Measurements from ENCODE around the gene PROKR1.
A peak's percentile ranks its signal among the peaks of the same experiment; 100 is the strongest.
"Not testable (repeated sequence)": the region's sequence is repeated elsewhere in the genome, so short reads cannot be mapped to it uniquely, and the experiment has no call there.

The PROKR1 gene

DNA sequence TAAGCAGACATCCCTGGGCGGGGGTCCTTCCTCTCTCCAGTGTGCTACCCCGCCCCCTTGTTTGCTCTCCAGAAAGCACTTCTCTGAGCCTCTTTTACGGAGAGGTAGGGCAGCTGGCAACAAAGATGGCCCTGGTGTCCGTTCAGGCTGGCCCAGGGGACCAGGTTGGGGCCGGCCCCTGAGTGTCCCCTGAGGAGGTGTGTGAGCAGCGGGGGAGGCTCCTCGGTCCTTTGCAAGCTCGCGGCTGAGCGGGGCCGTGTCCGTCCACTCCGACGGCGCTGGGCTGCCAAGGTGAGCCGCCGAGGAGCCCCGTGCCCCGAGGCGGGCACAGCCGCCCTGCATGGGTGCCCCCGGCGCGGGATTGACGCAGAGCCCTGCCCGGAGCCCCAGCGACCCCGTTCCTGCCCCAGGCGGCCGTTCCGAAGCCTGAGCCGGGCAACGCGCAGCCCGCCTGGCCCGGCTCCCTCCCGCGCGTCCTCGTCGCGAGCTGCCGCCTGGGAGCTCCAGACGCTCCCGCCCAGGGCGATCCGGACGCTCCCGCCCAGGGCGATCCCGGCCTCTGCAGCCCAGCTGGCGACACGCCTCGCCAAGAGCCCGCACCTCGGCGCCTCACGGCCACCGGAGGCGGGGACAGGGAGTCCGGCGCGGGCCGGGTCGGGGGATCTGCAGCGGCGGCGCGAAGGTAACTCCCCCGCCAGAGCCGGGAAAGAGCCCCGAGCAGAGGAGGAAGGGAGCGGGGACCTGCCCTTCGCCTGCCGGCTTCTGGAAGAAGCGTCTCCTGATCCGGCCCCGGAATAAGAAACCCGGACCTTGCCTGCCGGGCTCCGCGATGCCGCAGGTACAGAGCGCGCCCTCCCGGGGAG is at the start of gene PROKR1:
TSS of gene PROKR1 (plus strand) at position 569 of the 863 bp plus-strand sequence. CDS start 2,243 bp downstream, outside the sequence.
- FAIRE-seq = no peak
- no peak for DNase-seq (ENCODE audit: extremely low spot score, insufficient read length, low read depth)

DNA sequence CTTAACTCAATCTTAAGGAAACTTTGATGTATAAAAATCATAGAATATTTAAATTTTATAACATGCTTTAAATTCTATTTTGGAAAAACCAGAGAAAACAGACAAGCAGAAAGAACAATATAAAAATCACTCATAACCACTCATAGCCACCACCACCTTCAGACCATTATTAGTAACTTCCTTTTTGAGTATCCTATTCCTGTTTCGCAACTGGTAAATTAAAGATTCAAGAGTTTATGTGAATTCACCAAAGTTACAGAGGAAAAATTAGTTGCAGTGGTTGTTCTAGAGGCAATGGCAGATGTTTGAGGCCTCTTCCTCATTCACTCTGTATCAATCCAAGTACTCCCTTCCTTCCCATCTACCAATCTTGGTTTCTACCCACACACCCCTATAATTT is 49.3 kb upstream of the PROKR1 start:
- DNase-seq (ENCODE audit: extremely low spot score, insufficient read length, low read depth) (no peak), FAIRE-seq (peak; percentile 47)

DNA sequence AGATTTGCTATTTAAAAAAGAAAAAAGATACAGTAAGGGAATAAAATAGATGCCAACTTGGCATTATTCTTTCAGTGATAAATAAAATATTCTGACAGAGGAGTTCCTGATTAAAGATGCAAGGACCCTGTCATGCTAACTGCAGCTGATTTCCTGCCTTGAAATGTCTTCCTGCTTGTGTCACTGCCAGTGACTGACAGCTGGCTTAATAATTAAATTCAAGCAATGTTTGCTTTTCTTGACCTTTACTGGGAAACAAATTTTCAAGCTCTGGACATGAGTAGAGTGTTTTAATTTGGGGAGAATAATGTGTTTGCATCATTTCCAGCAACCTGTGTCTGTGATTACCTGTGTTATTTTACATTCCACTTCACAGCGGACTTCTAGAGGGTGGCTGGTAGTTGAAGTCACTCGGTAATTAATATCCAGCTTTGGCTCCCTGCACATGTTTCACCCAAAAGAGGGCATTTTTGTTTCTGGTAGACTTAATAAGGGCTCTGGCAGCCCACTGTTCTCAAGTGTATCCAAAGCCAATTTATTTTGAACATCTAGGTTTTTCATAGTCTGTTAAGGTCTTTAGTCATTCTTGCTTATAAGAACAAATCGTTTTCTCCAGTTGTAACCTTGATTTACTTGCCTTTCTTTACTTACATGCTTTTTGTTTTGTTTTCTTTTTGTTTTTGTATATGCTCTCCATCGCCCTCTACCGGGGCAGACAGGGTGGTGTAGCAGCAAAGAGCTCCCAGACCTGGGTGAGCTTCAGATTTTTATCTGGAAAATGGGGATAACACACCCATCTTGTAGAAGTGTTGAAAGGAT is 48.5 kb upstream of the PROKR1 start:
- peak; percentile 75 for FAIRE-seq
- peak; percentile 8 for DNase-seq (ENCODE audit: extremely low spot score, insufficient read length, low read depth)

DNA sequence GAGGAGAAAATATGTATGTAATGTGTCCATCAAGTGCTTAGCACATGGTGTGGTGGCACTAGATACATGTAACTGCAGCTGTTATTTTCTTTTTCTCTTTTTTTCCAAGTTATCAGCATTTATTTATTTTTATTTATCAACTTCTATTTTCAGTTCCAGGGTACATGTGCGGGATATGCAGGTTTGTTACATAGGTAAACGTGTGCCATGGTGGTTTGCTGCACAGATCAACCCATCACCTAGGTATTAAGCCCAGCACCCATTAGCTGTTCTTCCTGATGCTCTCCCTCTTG is 47.9 kb upstream of the PROKR1 start:
- FAIRE-seq; DNase-seq (ENCODE audit: extremely low spot score, insufficient read length, low read depth): not testable (repeated sequence)

DNA sequence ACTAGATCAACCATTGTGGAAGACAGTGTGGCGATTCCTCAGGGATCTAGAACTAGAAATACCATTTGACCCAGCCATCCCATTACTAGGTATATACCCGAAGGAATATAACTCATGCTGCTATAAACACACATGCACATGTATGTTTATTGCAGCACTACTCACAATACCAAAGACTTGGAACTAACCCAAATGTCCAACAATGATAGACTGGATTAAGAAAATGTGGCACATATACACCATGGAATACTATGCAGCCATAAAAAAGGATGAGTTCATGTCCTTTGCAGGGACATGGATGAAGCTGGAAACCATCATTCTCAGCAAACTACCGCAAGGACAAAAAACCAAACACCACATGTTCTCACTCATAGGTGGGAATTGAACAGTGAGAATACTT is 42.9 kb upstream of the PROKR1 start:
- FAIRE-seq; DNase-seq (ENCODE audit: extremely low spot score, insufficient read length, low read depth): not testable (repeated sequence)

DNA sequence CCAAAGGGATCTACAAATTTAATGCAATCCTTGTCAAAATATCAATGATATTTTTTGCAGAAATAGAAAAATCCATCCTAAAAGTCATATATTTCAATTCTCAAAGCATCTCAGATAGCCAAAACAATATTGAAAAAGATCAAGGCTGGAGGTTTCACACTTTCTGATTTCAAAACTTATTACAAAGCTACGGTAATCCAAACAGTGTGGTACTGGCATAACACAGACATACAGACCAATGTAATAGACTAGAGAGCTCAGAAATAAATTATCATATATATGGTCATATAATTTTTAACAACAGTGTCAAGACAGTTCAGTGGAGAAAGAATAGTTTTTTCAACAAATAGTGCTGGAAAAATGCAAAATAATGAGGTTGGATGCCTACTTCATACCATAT is 40.3 kb upstream of the PROKR1 start:
- DNase-seq (ENCODE audit: extremely low spot score, insufficient read length, low read depth) (no peak), FAIRE-seq (no peak)

DNA sequence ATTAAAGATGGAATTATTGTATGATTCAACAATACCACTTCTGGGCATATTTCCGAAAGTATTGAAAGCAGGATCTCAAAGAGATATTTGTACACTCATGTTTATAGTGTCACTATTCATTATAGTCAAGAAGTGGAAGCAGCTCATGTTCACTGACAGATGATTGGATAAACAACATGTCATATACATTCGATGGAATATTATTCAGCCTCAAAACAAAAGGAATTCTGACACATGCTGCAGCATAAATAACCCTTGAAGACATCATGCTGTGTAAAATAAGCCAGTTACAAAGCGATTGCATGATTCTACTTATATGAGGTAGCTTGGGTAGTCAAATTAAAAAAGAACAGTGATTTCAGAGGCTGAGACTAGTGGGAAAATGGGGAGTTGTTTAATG is 39.3 kb upstream of the PROKR1 start:
- FAIRE-seq = no peak
- no peak for DNase-seq (ENCODE audit: extremely low spot score, insufficient read length, low read depth)

DNA sequence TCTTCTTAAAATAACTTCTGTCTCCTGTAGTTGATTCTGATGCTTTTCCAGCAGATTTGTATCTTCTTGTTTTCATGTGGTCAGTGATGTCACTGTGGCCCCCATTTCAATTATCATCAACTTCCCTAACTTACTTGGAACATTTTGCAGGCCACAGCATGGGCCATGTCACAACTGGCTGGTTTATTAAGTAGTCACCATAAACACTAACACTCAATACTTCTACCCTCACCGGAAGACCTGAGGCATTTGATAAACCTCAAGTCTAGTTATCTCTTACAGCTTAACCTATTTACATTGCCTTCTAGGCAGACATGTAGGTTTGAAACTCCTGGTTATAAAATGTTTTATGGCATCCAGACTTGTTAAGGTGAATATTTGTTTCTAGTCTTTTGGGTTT is 37.4 kb upstream of the PROKR1 start:
- FAIRE-seq (no peak), DNase-seq (ENCODE audit: extremely low spot score, insufficient read length, low read depth) (no peak)

DNA sequence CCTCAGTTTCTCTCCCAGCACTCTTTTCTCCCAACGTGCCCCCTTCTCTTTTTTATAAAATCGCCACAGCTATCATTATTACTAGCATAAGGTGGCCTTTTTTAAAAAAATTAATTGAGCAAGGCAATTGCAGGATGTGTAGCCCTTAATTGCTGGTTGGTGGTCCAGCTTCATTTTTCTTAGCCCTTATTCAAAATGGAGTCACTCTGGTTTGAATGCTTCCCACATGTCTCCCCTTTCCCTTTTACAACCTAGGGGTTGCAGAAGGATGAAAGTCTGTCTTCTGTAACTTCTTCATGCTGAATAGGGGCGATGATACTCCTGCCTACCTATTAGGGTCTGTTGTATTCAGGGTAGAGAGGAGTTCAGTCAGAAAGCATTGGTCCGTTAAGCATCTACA is 36.6 kb upstream of the PROKR1 start:
- DNase-seq (ENCODE audit: extremely low spot score, insufficient read length, low read depth) = no peak
- no peak for FAIRE-seq

DNA sequence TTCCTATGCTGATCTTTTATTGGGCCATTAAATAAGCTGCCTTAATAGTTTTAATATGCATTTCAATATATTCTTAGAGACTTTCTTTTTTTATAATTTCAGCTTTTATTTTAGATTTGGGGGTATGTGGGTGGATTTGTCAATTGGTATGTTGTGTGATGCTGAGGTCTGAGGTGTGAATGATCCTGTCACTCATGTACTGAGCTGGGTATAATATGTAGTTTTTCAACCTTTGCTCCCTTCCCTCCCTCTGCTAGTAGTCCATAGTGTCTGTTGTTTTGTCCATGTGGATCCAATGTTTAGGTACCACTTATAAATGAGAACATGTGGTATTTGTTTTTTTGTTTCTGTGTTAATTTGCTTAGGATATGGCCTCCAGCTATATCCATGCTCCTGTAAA is 35.5 kb upstream of the PROKR1 start:
- DNase-seq (ENCODE audit: extremely low spot score, insufficient read length, low read depth) = no peak
- FAIRE-seq = no peak

DNA sequence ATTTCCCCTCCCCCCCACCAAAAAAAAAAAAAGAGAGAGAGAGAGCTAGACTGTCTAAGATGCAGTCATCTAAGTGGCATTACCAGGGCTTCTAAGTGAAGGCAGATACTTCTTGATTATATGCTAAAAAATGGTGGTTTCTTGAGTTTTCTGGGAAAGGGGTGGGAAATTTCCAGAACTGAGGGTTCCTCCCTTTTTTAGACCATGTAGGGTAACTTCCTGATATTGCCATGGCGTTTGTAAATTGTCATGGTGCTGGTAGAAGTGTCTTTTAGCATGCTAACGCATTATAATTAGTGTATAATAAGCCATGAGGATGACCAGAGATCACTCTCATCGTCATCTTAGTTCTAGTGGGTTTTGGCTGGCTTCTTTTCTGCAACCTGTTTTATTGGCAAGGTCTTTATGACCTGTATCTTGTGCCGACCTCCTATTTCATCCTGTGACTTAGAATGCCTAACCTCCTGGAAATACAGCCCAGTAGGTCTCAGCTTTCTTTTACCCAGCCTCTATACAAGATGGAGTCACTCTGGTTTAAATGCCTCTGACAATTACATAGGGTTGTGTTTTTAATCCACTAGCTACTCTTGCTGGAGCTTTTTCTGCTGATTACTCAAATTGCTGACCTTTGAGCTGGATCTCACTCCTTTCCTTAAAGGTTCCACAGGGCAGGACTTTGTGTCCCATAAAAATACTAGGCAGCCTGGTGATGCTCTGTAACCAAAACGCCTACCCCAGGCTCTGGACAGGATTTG is 30.4 kb upstream of the PROKR1 start:
- FAIRE-seq = no peak

DNA sequence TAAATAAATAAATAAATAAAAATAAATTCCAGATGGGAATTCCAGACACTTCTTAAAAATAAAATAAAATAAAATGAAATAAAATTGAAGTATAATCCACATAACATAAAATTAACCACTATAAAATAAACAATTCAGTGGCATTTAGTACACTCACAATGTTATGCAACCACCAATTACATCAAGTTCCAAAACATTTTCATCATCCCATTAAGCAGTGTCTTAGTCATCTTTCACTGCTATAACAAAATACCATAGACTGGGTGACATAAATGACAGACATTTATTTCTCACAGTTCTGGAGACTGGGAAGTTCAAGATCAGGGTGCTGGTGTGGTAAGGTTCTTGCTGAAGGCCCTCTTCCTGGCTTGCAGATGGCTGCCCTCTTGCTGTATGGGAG is 22.6 kb upstream of the PROKR1 start:
- DNase-seq (ENCODE audit: extremely low spot score, insufficient read length, low read depth) = no peak
- FAIRE-seq = no peak

More for the DNA sequence above, 30.4 kb upstream of the PROKR1 start:
- no peak for DNase-seq (ENCODE audit: extremely low spot score, insufficient read length, low read depth)

DNA sequence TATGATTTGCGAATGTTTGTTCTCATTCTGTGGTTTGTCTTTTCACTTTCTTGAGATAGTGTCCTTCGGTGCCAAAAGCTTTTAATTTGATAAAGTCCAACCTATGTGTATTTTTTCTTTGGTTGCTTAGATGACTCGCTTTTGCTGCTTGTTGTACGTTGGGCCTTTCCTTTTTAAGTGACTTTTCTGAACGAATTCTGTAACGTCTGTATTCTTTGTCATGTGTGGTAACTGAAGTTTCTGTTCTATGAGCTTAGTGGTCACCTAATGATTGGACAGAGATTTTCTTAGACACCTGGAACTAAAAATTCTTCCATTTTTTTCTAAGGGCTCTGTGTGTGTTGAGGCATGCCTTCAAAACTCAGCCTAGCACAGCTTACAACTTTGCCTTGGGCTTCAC is 19.6 kb upstream of the PROKR1 start:
- no peak for DNase-seq (ENCODE audit: extremely low spot score, insufficient read length, low read depth)
- no peak for FAIRE-seq

DNA sequence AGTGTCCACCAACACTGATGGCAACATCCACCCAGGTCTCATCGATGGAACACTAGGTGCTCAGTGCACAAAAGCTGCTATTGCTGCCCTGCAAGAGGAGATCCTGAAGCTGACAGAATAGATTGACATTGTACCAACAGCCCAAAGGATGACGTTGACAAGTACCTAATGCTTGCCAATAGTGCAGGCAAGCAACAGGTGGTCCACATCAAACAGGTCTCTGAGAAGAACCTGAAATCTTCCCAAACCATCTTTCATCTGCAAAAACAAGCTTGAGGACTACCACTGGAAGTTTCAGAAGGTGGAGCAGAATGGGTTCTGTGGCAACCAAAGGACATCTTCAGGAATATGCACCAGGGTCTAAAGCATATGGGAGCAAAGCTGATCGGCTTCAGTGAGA is 15.8 kb upstream of the PROKR1 start:
- DNase-seq (ENCODE audit: extremely low spot score, insufficient read length, low read depth) (no peak), FAIRE-seq (no peak)

DNA sequence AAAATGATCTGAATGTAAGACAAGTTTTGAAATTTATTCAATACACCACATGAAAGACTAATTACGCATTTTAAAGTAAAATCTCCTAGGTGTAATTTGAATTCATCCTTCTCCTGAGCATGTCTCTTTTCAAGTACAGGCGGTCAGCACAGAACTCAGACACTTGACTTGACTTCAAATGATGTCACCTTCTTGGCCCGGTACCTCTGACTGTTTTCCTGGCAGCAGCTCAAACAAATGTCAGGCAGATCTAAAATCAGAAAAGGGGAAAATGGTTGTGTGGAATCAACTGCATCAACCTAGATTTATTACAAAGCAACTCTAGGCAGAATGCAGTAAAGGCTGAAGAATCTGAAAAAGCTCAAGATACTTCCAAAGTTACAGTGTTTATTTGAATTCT is 11.4 kb upstream of the PROKR1 start:
- DNase-seq (ENCODE audit: extremely low spot score, insufficient read length, low read depth) (no peak), FAIRE-seq (no peak)

DNA sequence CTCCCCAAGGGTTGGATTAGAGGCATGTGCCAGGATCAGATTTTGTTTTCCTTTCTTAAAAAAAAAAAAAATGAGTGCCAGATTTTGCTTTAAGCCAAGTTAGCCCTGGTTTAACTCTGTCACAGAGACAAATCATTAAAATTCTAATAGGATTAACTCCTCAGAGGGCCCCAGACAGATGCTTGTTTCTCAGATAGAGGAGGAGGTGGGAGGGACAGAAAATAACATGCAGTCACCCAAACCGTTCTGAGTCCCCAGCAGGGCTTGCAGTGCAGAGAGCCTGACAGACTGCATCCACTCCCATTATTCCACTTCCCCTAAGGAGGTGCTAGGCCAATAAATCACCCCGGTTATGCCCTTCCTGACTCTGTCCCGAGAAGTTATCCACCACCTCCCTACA is 6.3 kb upstream of the PROKR1 start:
- DNase-seq (ENCODE audit: extremely low spot score, insufficient read length, low read depth) (no peak), FAIRE-seq (no peak)

DNA sequence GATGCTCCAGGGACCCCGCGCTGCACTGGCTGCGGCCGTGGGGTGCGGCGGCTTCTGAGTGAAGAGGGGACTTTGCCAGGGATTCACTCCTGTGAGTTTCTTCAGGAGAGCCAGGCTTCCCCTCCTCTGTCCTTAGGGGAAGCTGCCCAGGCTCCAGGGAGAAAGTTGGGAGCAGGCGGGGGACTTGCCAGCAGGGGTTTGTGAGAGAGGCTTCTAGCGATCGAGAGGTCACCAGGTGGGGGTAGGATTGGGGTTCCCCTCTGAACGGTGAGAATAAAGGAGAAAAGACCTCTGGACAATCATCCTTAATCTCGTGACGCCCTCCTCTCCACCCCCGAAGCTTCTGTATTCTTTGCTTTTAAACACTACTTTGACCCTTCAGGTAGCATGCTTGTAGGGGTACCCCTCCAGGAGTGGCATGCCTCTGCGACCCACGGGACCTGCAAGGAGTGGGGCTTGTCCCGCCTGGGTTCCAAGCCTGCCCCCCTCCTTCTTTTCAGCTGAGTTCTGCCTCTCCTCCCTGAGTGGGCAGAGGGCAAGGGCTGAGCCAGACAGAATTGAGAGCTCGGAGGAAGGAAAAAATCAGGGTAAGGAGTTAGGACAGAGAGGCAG is 601 bp downstream of the PROKR1 start:
- DNase-seq (ENCODE audit: extremely low spot score, insufficient read length, low read depth) = no peak
- no peak for FAIRE-seq

DNA sequence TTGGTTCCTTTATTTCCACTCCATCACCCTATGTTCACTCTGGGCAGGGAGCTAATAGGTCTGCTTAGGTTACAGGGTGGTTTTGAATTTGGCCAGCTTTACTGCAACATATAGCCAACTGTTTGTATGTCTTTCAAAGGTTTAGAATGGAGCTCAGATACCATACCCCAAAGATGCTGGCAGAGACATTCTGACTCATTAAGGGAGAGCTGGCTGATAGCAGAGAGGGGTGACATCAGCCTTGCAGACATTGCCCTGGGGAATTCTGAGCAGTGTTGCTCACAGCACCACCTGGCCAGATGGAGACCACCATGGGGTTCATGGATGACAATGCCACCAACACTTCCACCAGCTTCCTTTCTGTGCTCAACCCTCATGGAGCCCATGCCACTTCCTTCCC is 2.1 kb downstream of the PROKR1 start:
- no peak for DNase-seq (ENCODE audit: extremely low spot score, insufficient read length, low read depth)
- no peak for FAIRE-seq

DNA sequence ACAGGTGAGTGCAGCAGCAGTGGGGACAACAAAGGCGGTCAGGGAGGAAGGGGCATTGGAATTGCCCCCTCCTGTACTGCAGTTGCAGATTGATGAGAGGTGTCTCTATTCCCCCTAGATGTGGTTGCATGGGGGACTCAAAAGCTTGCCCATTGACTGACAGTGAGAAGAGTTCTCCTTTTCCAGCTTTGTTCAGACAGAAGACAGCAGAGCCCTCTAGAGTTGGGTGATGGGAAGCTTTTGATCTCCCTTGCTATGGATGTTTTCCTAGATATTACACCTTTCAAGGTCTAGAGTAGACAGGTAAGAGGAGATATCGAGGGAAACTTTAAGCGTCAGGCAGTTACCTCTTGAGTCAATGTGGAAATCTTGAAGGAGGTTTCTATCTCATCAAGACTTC is 2.9 kb downstream of the PROKR1 start:
- no peak for FAIRE-seq
- DNase-seq (ENCODE audit: extremely low spot score, insufficient read length, low read depth) = no peak

DNA sequence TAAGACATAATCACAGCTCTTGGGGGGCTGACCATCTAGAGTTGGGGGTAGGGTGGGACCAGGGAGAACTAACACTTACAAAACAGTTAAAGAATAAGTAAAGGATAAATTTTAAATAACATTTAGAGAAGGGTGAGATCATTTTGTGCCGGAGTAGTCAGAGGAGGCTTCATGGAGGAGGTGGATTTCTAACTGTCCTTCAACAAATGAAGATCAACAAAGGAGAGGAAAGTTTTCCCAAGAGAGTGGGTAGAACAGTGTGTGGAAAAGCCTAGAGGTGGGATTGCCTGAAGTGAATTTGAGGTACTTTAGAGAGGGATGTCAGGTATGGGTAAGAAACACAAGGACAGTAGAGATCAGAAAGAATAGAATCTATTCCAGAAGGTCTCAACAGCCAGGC is 7.3 kb downstream of the PROKR1 start:
- FAIRE-seq (no peak), DNase-seq (ENCODE audit: extremely low spot score, insufficient read length, low read depth) (no peak)

Data from GM18507 (cell line).